ENCODE data around the gene CBFA2T2. TPM values are rescaled to one million over a fixed set of nuclear protein-coding genes. Genes with fewer than 3 reads are reported as not detected.

The CBFA2T2 gene
- polyA plus RNA-seq, 1 donor (not counting 4 experiments of a cell fraction or from before 2014, with no cell fraction given), result 6.8 TPM

DNA sequence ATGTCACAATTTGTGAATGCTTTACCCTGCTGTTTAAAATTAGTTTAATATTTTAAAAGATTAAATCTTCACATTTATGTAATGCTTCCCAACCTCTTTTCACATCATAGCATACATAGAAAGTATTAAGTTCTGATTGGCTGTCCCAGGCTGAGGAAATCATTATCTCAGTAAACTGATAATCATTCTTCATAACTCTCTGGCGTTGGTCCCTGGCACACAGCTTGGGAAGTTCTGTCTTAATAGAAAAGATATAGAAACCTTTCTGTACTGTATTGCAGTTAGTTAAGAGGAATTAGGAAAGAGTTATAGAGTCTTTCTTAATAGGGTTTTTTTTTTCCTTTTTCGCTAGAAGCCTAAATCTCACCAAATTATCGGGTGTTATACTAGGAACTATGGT, 85.4 kb downstream of the CBFA2T2 start:
- Histone ChIP-seq H3K36me3 (ENCODE audit: control insufficient read depth in 2 of 2, extremely low read depth in 1 of 2, insufficient read depth in 2 of 2, low read length in 2 of 2) (no peaks in the 10 kb centered on the region), H3K27ac (ENCODE audit: control insufficient read depth, insufficient read depth, low read length) (no peak overlapping the region), H3K27me3 (ENCODE audit: control insufficient read depth, extremely low read depth, insufficient read depth, low read length) (no peaks in the 10 kb centered on the region), H3K4me1 (ENCODE audit: control insufficient read depth, extremely low read depth, insufficient read depth, low read length) (peaks cover 7% of the 10 kb centered on the region), H3K9me3 (ENCODE audit: control insufficient read depth, low read depth, low read length) (no peaks in the 10 kb centered on the region), H2AFZ (ENCODE audit: control insufficient read depth, low read length) (no peak overlapping the region), H3K4me3 (ENCODE audit: control insufficient read depth in 2 of 3, extremely low read depth in 1 of 3, insufficient read depth in 2 of 3, low read depth in 1 of 3, low read length in 3 of 3) (no peak overlapping the region), H3K9me1 (ENCODE audit: control insufficient read depth, extremely low read depth, insufficient read depth, low read length) (no peaks in the 10 kb centered on the region), H3K9ac (ENCODE audit: control insufficient read depth, extremely low read depth, insufficient read depth, low read length) (no peak overlapping the region), H3K4me2 (ENCODE audit: control insufficient read depth, extremely low read depth, insufficient read depth, low read depth, low read length) (no peak overlapping the region), H3K79me2 (ENCODE audit: control insufficient read depth, insufficient read depth, low read length) (peaks cover 2% of the 10 kb centered on the region), H4K20me1 (ENCODE audit: control insufficient read depth, extremely low read depth, insufficient read depth, low read length) (no peaks in the 10 kb centered on the region)
- dilution Hi-C loops (cut with MboI; ENCODE audit: extremely low pct_ligation_motif_present, low sequenced_read_pairs), result no loop called here
- no peak for DNase-seq (ENCODE audit: low read depth, low spot score)
- no peak for TF ChIP-seq EZH2 (IDR thresholded peaks at IDR 0.05; ENCODE audit: low read length)
- TF ChIP-seq, protein P1, sequence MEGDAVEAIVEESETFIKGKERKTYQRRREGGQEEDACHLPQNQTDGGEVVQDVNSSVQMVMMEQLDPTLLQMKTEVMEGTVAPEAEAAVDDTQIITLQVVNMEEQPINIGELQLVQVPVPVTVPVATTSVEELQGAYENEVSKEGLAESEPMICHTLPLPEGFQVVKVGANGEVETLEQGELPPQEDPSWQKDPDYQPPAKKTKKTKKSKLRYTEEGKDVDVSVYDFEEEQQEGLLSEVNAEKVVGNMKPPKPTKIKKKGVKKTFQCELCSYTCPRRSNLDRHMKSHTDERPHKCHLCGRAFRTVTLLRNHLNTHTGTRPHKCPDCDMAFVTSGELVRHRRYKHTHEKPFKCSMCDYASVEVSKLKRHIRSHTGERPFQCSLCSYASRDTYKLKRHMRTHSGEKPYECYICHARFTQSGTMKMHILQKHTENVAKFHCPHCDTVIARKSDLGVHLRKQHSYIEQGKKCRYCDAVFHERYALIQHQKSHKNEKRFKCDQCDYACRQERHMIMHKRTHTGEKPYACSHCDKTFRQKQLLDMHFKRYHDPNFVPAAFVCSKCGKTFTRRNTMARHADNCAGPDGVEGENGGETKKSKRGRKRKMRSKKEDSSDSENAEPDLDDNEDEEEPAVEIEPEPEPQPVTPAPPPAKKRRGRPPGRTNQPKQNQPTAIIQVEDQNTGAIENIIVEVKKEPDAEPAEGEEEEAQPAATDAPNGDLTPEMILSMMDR (optimal IDR thresholded peaks at IDR 0.05 in 1 of 3, IDR thresholded peaks at IDR 0.05 in 1 of 3, conservative IDR thresholded peaks at IDR 0.05 in 1 of 3; ENCODE audit: extremely low read depth in 1 of 3, insufficient read depth in 2 of 3, low read length in 3 of 3), result no peak
- FAIRE-seq, result no peak

DNA sequence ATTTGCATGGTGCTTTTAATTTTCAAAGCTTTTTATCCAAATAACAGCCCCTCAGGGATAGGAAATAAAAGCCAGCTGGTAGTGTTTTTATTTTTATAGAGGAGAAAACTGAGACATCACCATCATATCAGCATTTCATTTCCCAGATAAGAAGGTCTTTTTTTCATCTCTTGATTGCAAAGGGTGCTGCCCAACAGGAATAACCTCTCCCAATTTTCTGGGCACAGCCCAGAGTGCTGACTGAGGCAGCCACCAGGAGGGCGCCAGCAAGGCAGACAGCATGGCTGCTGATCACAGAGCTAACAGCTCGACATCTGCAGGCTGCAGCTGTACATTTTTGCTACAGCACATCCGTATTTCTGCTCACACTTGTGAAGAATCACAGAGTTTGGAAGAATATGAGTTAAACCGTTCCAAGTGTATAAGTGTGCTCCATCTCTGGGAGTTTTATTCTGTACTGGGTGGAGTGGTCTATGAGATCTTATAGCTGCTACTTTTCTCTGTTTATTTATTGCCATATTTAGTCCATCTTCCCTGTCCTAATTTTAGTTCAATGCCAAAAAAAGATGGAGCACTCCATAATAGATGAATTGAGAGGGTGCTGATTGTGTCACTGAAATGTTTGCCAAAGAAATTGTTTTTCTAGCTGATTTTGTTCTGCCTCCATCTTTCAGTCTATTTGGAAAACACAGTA, 86.7 kb downstream of the CBFA2T2 start:
- Histone ChIP-seq H3K4me1 (ENCODE audit: control insufficient read depth, extremely low read depth, insufficient read depth, low read length) (peaks cover 8% of the 10 kb centered on the region), H3K27me3 (ENCODE audit: control insufficient read depth, extremely low read depth, insufficient read depth, low read length) (no peaks in the 10 kb centered on the region), H3K9me3 (ENCODE audit: control insufficient read depth, low read depth, low read length) (no peaks in the 10 kb centered on the region), H3K4me3 (ENCODE audit: control insufficient read depth in 2 of 3, extremely low read depth in 1 of 3, insufficient read depth in 2 of 3, low read depth in 1 of 3, low read length in 3 of 3) (no peak overlapping the region), H3K9ac (ENCODE audit: control insufficient read depth, extremely low read depth, insufficient read depth, low read length) (no peak overlapping the region), H3K27ac (ENCODE audit: control insufficient read depth, insufficient read depth, low read length) (no peak overlapping the region), H4K20me1 (ENCODE audit: control insufficient read depth, extremely low read depth, insufficient read depth, low read length) (no peaks in the 10 kb centered on the region), H3K9me1 (ENCODE audit: control insufficient read depth, extremely low read depth, insufficient read depth, low read length) (no peaks in the 10 kb centered on the region), H3K36me3 (ENCODE audit: control insufficient read depth in 2 of 2, extremely low read depth in 1 of 2, insufficient read depth in 2 of 2, low read length in 2 of 2) (no peaks in the 10 kb centered on the region), H3K79me2 (ENCODE audit: control insufficient read depth, insufficient read depth, low read length) (no peaks in the 10 kb centered on the region), H3K4me2 (ENCODE audit: control insufficient read depth, extremely low read depth, insufficient read depth, low read depth, low read length) (peak overlapping the region; percentile 6), H2AFZ (ENCODE audit: control insufficient read depth, low read length) (peak overlapping the region; percentile 10)
- dilution Hi-C loops (cut with MboI; ENCODE audit: extremely low pct_ligation_motif_present, low sequenced_read_pairs), result no loop called here
- no peak for DNase-seq (ENCODE audit: low read depth, low spot score)
- TF ChIP-seq, protein P1 (optimal IDR thresholded peaks at IDR 0.05 in 1 of 3, IDR thresholded peaks at IDR 0.05 in 1 of 3, conservative IDR thresholded peaks at IDR 0.05 in 1 of 3; ENCODE audit: extremely low read depth in 1 of 3, insufficient read depth in 2 of 3, low read length in 3 of 3), result peak in 2 of 3 experiments; percentile 48 to 60
- TF ChIP-seq EZH2 (IDR thresholded peaks at IDR 0.05; ENCODE audit: low read length), result no peak
- FAIRE-seq, result no peak

Data from keratinocyte (primary cell).